NCI-H146 treated with DMSO at 0.1 percent for 48 hours (cell line): Measurements from ENCODE around the gene DHRS9.
"Not testable (repeated sequence)": the region's sequence is repeated elsewhere in the genome, so short reads cannot be mapped to it uniquely, and the experiment has no call there.

ENCODE experiments used
- DNase-seq: peaks from one replicate; lab custom pipeline; 2025; ENCODE audit not compliant: unreplicated experiment; lab: John Stamatoyannopoulos, UW

DHRS9 gene

DNA sequence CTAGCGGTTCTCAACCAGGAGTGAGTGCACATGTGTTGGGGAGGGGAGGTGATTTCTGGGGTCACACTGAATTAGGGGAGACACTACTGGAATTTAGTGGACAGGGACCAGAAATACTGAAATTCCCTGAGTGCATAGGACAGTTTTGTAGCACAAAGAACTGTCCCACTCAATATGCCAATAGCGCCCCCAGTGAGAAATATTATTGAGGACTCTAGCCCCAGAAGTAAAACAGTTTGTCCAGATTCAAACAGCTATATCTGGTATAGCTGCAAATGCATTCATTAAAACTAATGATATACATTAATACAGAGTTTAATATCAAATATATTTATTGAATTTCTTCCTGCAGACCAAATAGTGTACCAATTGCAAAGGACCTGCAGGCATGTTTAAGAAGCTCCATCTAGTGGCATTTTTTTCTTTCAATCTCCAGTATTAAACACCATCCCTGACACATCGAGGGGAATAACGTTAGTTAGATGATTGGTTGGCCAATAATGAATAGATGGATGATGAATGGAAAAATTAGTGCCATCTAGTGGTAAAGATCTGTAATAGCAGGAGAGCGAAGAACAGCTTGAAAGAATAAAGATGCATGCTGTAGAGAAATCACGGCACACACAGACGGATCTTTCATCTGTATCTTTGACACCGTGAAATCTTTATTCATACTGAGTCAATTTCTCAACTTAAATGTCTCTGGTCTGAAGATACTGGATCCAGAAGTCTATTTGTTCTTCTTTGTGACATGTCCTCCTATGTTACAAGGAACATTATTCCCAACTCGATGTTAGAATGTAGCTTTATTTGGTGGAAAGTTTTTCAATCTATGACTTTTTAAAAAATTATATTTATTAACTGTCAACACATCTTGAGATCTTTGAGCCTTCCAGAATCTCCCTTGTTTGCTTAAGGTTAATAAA is 62.5 kb downstream of the DHRS9 start:
- DNase-seq, result no peak

DNA sequence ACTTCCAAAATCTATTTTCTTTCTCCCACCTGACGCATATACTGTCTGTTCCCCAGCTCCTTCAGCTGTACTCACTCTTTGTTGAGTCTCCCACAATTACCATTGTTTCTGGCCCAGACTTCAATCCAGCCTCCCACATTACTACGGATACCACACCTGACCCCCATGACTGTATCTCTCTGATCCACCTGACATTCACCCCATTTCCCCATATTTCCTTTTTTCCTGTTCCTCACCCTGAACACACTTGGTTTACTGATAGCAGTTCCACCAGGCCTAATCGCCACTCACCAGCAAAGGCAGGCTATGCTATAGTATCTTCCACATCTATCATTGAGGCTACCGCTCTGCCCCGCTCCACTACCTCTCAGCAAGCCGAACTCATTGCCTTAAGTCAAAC is 64.9 kb downstream of the DHRS9 start:
- DNase-seq, result not testable (repeated sequence)

DNA sequence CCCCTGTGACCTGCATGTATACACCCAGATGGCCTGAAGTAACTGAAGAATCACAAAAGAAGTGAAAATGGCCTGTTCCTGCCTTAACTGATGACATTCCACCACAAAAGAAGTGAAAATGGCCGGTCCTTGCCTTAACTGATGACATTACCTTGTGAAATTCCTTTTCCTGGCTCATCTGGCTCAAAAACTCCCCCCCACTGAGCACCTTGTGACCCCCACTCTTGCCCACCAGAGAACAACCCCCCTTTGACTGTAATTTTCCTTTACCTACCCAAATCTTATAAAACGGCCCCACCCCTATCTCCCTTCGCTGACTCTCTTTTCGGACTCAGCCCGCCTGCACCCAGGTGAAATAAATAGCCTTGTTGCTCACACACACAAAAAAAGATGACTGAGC is 67.1 kb downstream of the DHRS9 start:
- DNase-seq, result not testable (repeated sequence)

DNA sequence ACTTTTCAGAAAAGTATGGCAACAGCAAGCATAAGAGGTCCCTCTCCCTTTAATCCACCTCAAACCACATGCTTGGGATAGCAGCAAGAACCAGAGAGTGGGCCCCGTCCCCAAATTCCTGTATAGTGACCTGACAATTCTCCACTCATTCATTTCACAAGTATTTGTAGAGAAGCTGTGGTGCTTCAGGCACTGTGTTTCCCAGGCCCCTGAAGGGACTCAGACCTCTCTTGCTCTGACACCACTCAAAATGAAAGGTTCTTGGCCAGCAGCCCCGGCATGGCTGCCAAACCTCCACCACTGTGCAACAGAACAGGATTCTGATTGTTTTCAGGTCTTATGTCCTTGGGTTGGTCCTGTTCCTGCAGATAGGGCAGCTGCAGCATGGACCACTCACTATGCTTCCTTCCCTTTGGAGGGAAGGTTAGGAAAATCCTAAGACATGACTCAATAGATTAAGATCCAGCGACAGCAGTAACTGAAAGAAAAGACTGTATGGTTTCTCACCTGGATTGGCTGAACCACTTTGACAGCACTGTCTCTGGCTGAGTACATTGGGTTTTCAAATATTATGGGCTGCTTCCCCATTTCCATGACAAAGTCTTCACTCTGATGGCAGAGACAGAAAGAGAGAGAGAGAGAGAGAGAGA is 67.6 kb downstream of the DHRS9 start:
- no peak for DNase-seq

DNA sequence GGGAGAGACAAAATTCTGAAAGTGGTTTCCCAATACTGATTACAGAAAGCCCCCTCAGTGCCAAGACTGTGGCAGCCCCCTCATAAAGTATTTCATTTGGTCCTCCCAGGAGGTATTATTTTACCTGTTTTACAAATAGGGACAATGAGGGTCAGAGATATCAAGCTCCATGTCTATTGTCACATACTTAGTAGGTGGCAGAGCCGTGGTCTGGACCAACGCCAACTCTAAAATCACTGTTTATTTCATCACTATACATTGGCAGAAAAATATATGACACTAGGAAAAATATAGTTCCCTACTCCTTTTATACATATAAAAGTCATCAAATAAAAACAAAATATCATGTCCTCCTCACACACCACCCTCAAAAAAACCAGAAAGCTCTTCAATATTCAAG is 68.6 kb downstream of the DHRS9 start:
- no peak for DNase-seq

DNA sequence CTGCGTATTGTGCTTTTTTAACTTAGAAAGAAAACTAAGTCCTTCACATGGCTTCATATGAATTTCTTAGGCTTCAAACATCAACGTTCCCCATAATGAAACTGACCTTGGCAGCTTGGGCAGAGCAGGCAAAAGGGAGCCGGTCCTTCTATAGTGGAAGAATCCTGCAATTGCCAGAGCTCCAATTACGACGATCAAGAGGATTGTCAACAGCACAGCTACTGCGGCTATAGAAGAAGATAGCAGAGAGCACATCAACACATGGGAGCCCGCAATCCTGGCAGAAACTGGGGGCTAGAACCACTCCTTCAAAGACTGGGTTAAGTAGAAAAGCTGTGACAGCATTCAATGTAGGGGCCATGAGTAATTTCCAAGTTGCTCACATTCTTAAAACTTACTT is 69.8 kb downstream of the DHRS9 start:
- DNase-seq, result no peak

DNA sequence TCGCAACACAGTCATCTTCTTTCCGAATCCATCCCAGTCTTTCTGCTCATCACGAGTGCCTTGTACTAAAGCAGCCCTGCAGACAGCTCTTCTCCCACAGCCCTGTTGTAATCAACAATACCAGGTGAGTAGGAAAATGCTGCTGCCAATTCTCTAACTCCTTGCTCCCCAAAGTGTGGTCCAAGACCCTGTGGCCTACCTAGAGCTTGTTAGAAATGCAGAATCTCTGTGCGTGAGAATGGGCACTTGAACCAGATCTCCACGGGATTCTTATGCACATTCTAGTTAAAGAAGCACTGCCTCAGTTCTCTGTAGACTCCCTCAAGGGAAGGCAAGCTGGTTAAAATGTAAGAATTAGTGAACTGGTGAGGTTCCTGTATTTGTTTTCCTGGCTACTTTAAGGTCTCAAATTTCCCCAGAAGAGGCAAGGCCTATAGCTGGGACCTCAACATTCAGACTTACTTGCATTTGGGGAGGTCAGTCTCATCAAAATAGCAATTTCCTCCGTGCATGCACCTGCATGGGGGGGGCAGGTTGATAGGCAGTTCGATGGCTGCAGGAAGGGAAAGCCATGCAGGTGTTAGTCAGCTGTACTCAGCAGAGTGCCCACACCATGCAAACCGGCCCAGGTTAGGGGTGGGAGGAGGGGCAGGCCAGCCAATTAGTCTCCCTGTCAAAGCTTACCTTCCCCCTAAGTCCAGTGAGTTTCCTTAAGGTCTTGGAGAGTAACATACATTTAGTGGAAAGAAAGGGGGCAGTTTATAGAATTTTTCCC is 70.8 kb downstream of the DHRS9 start:
- DNase-seq, result no peak

DNA sequence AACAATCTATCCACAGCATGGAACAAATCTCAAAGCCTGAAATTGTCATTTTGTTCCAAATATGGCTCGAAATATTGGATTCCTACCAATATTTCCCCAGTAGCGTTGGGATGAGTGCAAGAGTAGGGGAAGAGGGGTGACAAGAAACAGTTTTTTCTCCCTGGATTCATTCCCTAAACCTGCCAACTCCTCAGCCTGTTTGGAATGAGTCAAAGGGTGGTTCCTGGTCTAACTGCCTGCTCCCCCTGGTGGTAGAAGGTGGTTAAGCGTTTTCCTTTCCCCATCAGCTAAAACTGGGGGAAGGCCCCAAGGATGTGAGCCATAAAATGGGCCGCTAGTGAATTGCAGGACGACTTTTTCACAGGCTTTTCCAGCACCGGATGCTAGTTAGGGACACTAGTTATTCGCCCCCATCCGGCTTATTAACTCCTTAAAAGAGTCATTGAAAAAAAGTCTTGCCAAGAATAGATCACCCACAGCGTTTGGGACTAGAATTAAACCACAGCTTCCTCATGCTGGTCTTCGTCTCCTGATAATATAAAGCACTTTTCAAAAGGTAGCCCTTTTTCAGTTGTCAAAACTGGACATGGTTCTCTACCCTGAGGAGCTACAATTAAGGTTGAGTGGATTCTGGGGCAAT is 72.5 kb downstream of the DHRS9 start:
- DNase-seq, result no peak

DNA sequence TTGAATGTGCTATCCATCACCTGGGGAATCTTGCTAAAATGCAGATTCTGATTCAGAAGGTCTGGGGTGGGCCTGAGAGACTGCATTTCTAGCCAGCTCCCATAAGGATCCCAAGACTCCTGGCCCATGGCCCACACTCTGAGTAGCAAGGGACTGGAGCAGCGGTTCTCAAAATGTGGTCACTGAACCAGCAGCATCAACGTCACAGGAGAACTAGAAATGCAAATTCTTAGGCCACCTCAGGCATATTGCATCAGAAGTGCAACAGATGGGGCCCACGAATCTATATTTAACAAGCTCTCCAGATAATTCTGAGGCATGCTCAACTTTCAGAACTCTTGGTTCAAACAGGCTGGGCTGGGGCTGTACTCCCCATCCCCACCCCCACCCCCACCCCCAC is 74.6 kb downstream of the DHRS9 start:
- no peak for DNase-seq
